A673 (cell line): ENCODE measurements around the gene EEPD1. TPM values are rescaled to one million over a fixed set of nuclear protein-coding genes. Genes with fewer than 3 reads are reported as not detected.
"Not testable (repeated sequence)": the region's sequence is repeated elsewhere in the genome, so short reads cannot be mapped to it uniquely, and the experiment has no call there.

Source experiments
- BruUV-seq: library from RNA; stranded (reverse); fragments of 400-500 nt; replicated peaks from 2 replicates; lab custom pipeline; 2021; lab: Mats Ljungman, UMichigan
- CTCF ChIA-PET: fragments of 300-600 bp; sonication (Branson Sonifier 250); formaldehyde crosslinking; loops from one replicate; lab custom pipeline; 2022; ENCODE audit warnings: antibody characterized with exemption; lab: Charles Lee
- POLR2A ChIA-PET: fragments of 300-600 bp; sonication (Branson Sonifier 250); formaldehyde crosslinking; loops from one replicate; lab custom pipeline; 2022; ENCODE audit warnings: antibody characterized with exemption; ENCODE audit not compliant: low non-redundant PET; lab: Charles Lee
- DNase-seq: peaks from one replicate; pipeline ENCODE4 v3.0.0-alpha.2; 2015; ENCODE audit warnings: low spot score
- H3K27ac ChIP-seq: fragments of 200-600 bp; sonication (generic); 2 replicates; pipeline ENCODE4 v1.5.1; 2016; ENCODE audit warnings: mixed run types, low read depth, mild to moderate bottlenecking, mixed read lengths, antibody characterized with exemption, low read length; ENCODE audit not compliant: poor library complexity, severe bottlenecking
- H3K27me3 ChIP-seq: fragments of 200-600 bp; sonication (generic); replicated peaks from 2 replicates; pipeline ENCODE4 v1.6.1; 2017; ENCODE audit warnings: mixed run types, low read depth, mild to moderate bottlenecking, mixed read lengths, antibody characterized with exemption, low read length; ENCODE audit not compliant: insufficient read depth, poor library complexity
- H3K36me3 ChIP-seq: fragments of 200-600 bp; sonication (generic); 2 replicates; pipeline ENCODE4 v1.6.1; 2016; ENCODE audit warnings: mixed run types, mild to moderate bottlenecking, mixed read lengths, antibody characterized with exemption, low read length; ENCODE audit not compliant: insufficient read depth, poor library complexity, severe bottlenecking
- H3K4me1 ChIP-seq: fragments of 200-600 bp; sonication (generic); 2 replicates; pipeline ENCODE4 v1.6.1; 2017; ENCODE audit warnings: mixed run types, mild to moderate bottlenecking, mixed read lengths, antibody characterized with exemption, low read length; ENCODE audit not compliant: insufficient read depth, poor library complexity, severe bottlenecking
- H3K4me3 ChIP-seq: fragments of 200-600 bp; sonication (generic); 2 replicates; pipeline ENCODE4 v1.5.1; 2016; ENCODE audit warnings: low read depth, mixed run types, mild to moderate bottlenecking, mixed read lengths, low read length; ENCODE audit not compliant: poor library complexity, severe bottlenecking
- H3K9me3 ChIP-seq: fragments of 200-600 bp; sonication (generic); 2 replicates; pipeline ENCODE4 v1.6.1; 2016; ENCODE audit warnings: mixed run types, low read depth, mild to moderate bottlenecking, mixed read lengths, antibody characterized with exemption, low read length; ENCODE audit not compliant: poor library complexity, severe bottlenecking
- EZH2 ChIP-seq: fragments of 200-600 bp; sonication (generic); IDR thresholded peaks from 2 replicates; pipeline ENCODE4 v1.6.1; 2017; ENCODE audit warnings: borderline replicate concordance, low read depth, mild to moderate bottlenecking, mixed read lengths, antibody characterized with exemption, low read length; ENCODE audit not compliant: poor library complexity, severe bottlenecking
- intact Hi-C: fragments of 100-400 bp; cut with micrococcal nuclease; formaldehyde crosslinking; loops from one replicate; pipeline ENCODE4 v1.10.0; 2022; ENCODE audit not compliant: unreplicated experiment
- total RNA-seq: library from RNA; stranded (reverse); gene quantifications from 2 replicates; pipeline ENCODE4 v1.2.3, GENCODE V29; 2021
- TF ChIP-seq, protein P1 (sequence below): fragments of 300-800, 200-600 bp; sonication (generic); conservative IDR thresholded peaks from 2 replicates; pipeline ENCODE4 v1.5.1; 2017; ENCODE audit warnings: low read depth, mild to moderate bottlenecking, antibody characterized with exemption, low read length, moderate library complexity, mixed read lengths

The EEPD1 gene
- total RNA-seq, 1 experiment from 2014 or later, result 2.5 TPM

DNA sequence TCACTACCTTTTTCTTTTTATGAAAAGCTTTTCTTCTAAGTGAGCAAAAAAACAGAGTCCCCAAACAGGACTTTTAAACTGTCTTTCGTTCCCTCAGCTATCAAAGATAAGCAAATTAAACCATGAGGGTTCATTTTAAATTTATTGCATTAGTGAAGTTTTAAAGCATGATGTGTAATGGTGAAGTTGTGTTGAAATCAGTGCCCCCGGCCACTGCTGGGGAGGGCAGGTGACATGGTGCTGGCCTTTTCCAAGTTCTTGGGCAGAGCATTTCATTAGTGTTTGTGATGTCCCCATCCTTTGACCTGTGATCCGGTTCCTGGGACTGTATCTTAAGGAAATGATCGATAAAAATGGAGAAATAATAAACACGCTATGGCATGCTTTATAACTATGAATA lies 96.0 kb downstream of the EEPD1 start:
- BruUV-seq, result no TSS peak
- ChIA-PET CTCF (no interaction called here), POLR2A (no interaction called here)
- TF ChIP-seq, protein P1, sequence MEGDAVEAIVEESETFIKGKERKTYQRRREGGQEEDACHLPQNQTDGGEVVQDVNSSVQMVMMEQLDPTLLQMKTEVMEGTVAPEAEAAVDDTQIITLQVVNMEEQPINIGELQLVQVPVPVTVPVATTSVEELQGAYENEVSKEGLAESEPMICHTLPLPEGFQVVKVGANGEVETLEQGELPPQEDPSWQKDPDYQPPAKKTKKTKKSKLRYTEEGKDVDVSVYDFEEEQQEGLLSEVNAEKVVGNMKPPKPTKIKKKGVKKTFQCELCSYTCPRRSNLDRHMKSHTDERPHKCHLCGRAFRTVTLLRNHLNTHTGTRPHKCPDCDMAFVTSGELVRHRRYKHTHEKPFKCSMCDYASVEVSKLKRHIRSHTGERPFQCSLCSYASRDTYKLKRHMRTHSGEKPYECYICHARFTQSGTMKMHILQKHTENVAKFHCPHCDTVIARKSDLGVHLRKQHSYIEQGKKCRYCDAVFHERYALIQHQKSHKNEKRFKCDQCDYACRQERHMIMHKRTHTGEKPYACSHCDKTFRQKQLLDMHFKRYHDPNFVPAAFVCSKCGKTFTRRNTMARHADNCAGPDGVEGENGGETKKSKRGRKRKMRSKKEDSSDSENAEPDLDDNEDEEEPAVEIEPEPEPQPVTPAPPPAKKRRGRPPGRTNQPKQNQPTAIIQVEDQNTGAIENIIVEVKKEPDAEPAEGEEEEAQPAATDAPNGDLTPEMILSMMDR, result no peak
- no peak for TF ChIP-seq EZH2
- intact Hi-C loops, result no loop called here
- Histone ChIP-seq H3K4me1 (no peaks in the 10 kb centered on the region), H3K27ac (no peak overlapping the region), H3K27me3 (no peaks in the 10 kb centered on the region), H3K36me3 (no peaks in the 10 kb centered on the region), H3K4me3 (no peak overlapping the region), H3K9me3 (no peaks in the 10 kb centered on the region)
- no peak for DNase-seq

DNA sequence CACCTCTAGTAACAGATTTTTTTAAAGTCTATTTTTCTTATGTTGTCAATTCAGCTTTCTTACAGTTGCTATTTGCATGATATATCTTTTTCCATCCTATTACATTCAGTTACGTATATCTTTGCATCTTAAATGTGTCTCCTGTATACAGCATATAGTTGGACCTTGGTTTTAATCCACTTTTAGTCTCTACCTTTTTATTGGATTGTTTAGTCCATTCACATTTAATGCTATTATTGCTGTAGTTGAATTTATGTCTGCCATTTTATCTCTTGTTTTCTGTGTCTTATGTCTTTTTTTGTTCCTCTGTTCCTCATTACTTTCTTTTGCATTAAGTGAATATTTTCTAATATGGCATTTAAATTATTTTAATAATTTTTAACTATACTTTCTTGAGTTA lies 100.6 kb downstream of the EEPD1 start:
- ChIA-PET POLR2A (no interaction called here), CTCF (no interaction called here)
- no peak overlapping the region for H3K4me3 ChIP-seq
- no peaks in the 10 kb centered on the region for H3K36me3 ChIP-seq
- no peaks in the 10 kb centered on the region for H3K9me3 ChIP-seq
- no TSS peak for BruUV-seq
- no peak for TF ChIP-seq EZH2
- TF ChIP-seq, protein P1, result no peak
- intact Hi-C loops, result no loop called here
- no peak overlapping the region for H3K27ac ChIP-seq
- no peaks in the 10 kb centered on the region for H3K4me1 ChIP-seq
- DNase-seq, result no peak
- H3K27me3 ChIP-seq, result no peaks in the 10 kb centered on the region

DNA sequence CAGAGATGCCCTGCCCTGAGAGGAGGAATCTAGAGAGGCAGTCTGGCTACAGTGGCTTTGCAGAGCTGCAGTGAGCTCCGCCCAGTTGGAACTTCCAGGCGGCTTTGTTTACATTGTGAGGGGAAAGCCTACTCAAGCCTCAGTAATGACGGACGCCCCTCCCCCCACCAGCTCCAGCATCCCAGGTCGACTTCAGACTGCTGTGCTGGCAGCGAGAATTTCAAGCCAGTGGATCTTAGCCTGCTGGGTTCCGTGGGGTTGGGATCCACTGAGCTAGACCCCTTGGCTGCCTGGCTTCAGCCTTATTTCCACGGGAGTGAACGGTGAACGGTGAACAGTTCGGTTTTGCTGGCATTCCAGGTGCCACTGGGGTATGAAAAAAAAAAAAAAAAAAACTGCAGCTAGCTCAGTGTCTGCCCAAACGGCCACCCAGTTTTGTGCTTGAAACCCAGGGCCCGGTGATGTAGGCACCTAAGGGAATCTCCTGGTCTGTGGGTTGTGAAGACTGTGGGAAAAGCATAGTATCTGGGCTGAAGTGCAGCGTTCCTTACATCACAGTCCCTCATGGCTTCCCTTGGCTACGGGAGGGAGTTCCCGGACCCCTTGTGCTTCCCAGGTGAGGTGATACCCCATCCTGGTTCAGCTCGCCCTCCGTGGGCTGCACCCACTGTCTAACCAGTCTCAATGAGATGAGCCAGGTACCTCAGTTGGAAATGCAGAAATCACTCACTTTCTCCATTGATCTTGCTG lies 105.6 kb downstream of the EEPD1 start:
- H3K9me3 ChIP-seq, H3K27me3 ChIP-seq, H3K36me3 ChIP-seq, intact Hi-C loops, BruUV-seq, H3K4me3 ChIP-seq, POLR2A ChIA-PET, H3K27ac ChIP-seq, CTCF ChIA-PET, H3K4me1 ChIP-seq: not testable (repeated sequence)
- DNase-seq, result peak; percentile 47

DNA sequence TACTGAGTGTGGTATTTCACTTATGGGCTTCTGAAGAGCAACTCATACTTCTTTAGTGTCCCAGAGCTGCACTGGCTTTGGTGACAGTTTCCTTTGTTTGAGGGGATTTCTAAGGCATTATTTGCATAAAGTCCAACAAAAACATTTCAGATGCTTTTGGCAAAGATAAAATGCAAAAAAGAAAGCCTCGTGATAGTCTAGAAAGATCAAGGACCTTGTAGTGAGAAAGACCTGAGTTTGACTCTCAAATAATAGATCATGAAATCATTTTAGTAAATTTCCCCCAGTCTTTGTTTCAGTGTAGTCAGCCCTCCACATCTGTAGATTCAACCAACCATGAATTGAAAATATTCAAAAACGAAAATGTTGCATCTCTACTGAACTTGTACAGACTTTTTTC lies 107.4 kb downstream of the EEPD1 start:
- no peaks in the 10 kb centered on the region for H3K36me3 ChIP-seq
- intact Hi-C loops, result no loop called here
- ChIA-PET CTCF (no interaction called here), POLR2A (no interaction called here)
- no peaks in the 10 kb centered on the region for H3K4me1 ChIP-seq
- no TSS peak for BruUV-seq
- no peak for DNase-seq
- TF ChIP-seq EZH2, result no peak
- TF ChIP-seq, protein P1, result no peak
- no peaks in the 10 kb centered on the region for H3K9me3 ChIP-seq
- no peak overlapping the region for H3K4me3 ChIP-seq
- H3K27me3 ChIP-seq, result no peaks in the 10 kb centered on the region
- H3K27ac ChIP-seq, result no peak overlapping the region
